ENCODE results near the gene TGM1. TPM values are rescaled to one million over a fixed set of nuclear protein-coding genes. Genes with fewer than 3 reads are reported as not detected.

Gene TGM1
- total and polyA plus RNA-seq, 7 donors, result 0.33 to 2.7 (median 0.89) TPM; not detected in 1

DNA sequence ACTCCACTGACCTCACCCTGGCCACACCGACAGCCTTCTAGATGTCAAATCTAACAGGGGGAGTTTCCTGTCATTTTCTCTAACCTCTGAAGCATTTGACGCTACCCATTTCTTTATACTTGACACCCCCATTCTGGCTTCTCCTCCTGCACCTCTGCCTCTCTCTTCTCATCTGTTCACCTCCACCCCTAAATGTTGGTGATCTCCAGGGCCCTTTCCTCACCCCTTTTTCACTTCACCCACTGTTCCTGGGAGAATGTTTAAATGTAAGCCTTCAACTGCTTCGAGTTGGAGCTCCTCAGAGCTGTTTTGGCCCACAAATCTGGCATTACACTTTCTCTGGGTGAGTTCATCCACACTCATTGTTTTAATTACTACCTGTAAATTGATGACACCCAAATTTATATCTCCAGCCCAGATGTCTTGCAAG lies 8.9 kb upstream of the TGM1 start:
- Histone ChIP-seq H3K4me1 (peaks cover 0 to 10% (median 7%) of the 10 kb centered on the region in 4 donors), H3K4me3 (peak overlapping the region; percentile 75 to 96 (median 82)), H3K9me3 (no peaks in the 10 kb centered on the region), H3K27me3 (no peaks in the 10 kb centered on the region), H3K27ac (peak overlapping the region; percentile 94 to 99 (median 96)), H3K36me3 (peaks cover 0 to 24% (median 0%) of the 10 kb centered on the region in 4 donors)
- DNase-seq, result no peak
- intact Hi-C loops (cut with DNase I), result loop anchor here (1.0 kb wide), 1 partner anchor 29 kb away; no protein-coding TSS in a partner anchor
- 10 to 19% methylated on average over 3 of the region's 3 CpGs for WGBS, 2 donors
- TF ChIP-seq POLR2A (IDR thresholded peaks at IDR 0.05) (peak in 1 of 2 donors; percentile 1), POLR2AphosphoS5 (IDR thresholded peaks at IDR 0.05) (no peak)

DNA sequence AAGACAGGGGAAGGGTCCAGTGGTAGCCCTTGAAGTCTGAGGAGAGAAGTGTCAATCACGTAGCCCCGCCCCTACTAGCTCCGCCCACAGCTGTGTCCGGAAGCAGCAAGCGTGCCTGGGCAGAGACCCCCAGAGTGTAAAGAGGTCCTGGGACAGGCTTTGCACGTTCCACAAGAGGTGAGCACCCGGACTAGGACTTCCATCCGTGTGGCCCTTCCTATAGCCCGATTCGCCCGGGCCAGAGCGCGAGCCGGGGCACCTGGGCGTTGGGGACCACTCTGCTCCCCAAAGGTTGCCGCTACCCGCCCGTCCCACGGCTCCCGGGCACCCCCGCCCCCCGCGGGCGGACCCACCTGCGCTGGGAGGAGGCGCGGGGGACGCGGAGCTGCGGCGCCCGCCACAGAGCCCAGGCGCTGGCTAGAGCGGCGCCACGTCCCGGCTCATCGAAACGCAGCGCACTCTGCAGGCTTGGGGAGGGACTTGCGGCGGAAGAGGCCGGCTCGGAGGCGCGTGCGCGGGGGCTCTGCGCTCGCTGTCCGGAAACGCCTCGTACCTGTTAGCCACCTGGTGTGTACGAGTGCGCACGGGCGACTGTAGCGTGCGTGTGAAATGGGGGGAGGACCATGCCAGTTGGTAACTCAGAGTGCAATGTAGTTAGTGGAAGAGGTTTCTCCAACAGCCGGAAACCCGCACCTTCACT lies 8.3 kb upstream of the TGM1 start, which contains the start of gene RABGGTA:
RABGGTA (minus strand) TSS at position 464 of the 700 bp plus-strand sequence. CDS start 482 bp downstream, outside the sequence.
- Histone ChIP-seq H3K27me3 (no peaks in the 10 kb centered on the region), H3K9me3 (no peaks in the 10 kb centered on the region), H3K27ac (peak within 1 kb of the TSS; percentile 94 to 99 (median 96)), H3K4me1 (peaks cover 0 to 10% (median 7%) of the 10 kb centered on the region in 4 donors), H3K36me3 (peaks cover 0 to 29% (median 0%) of the 10 kb centered on the region in 4 donors), H3K4me3 (peak within 1 kb of the TSS; percentile 75 to 96 (median 82))
- DNase-seq, result peak; percentile 91
- WGBS, 2 donors, result 0 to 1% methylated on average over 61 of the region's 61 CpGs
- TF ChIP-seq CTCF (IDR thresholded peaks at IDR 0.05) (peak; percentile 33 to 78 (median 43)), POLR2AphosphoS5 (IDR thresholded peaks at IDR 0.05) (peak; percentile 23 to 73 (median 60)), POLR2A (IDR thresholded peaks at IDR 0.05) (peak; percentile 15 to 31), EP300 (IDR thresholded peaks at IDR 0.05) (no peak)
- intact Hi-C loops (cut with DNase I), result loop anchor here (1.0 kb wide), 1 partner anchor 28 kb away; no protein-coding TSS in a partner anchor

DNA sequence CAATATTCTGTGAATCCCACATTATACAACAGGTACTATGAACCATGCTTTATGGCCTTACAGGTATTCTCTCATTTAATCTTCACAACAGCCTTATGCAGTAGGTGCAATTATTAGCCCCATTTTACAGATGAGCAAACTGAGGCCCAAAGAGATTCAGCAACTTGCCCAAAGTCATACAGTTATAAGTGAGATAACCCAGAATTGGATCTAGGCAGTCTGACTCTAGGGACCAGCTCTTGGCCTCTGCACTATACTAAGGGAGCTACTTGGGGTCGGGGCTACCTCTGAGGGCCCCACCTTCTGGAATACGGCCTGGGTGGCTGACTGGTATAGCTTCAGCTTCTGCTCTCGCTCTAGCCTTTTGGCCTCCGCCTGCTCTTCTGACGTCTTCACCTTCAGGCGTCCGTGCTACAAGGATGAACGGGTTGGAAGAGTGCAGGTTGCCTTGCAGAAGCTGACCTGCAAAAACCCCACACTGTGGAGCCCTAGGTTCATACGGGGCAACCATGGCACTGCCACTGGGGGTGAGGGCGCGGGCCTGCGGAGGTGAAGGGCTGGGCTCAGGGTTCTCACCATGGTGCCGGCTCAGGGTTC lies 7.7 kb upstream of the TGM1 start:
- intact Hi-C loops (cut with DNase I), result loop anchor here (1.0 kb wide), 1 partner anchor 27 kb away; no protein-coding TSS in a partner anchor
- TF ChIP-seq POLR2A (IDR thresholded peaks at IDR 0.05), result no peak
- TF ChIP-seq CTCF (IDR thresholded peaks at IDR 0.05), result no peak
- TF ChIP-seq POLR2AphosphoS5 (IDR thresholded peaks at IDR 0.05), result no peak
- no peak for TF ChIP-seq EP300 (IDR thresholded peaks at IDR 0.05)
- peak overlapping the region; percentile 75 to 96 (median 82) for H3K4me3 ChIP-seq
- H3K27me3 ChIP-seq, result no peaks in the 10 kb centered on the region
- no peaks in the 10 kb centered on the region for H3K9me3 ChIP-seq
- peaks cover 0 to 36% (median 0%) of the 10 kb centered on the region in 4 donors for H3K36me3 ChIP-seq
- WGBS, 2 donors, result 6 to 14% methylated on average over 13 of the region's 13 CpGs
- H3K4me1 ChIP-seq, result peaks cover 0 to 10% (median 7%) of the 10 kb centered on the region in 4 donors
- peak overlapping the region; percentile 94 to 99 (median 96) for H3K27ac ChIP-seq
- DNase-seq, result no peak

- DNase-seq, result no peak
- WGBS, 2 donors, result 96 to 97% methylated on average over 14 of the region's 14 CpGs
- H3K27me3 ChIP-seq, result no peaks in the 10 kb centered on the region
- H3K36me3 ChIP-seq, result peaks cover 0 to 39% (median 0%) of the 10 kb centered on the region in 4 donors
- H3K4me1 ChIP-seq, result peaks cover 0 to 10% (median 7%) of the 10 kb centered on the region in 4 donors
- no peak overlapping the region for H3K4me3 ChIP-seq
- H3K27ac ChIP-seq, result no peak overlapping the region
- no peak for TF ChIP-seq EP300 (IDR thresholded peaks at IDR 0.05)
- TF ChIP-seq POLR2AphosphoS5 (IDR thresholded peaks at IDR 0.05), result no peak
- no peak for TF ChIP-seq POLR2A (IDR thresholded peaks at IDR 0.05)
- TF ChIP-seq CTCF (IDR thresholded peaks at IDR 0.05), result no peak
- intact Hi-C loops (cut with DNase I), result no loop called here
- H3K9me3 ChIP-seq, result no peaks in the 10 kb centered on the region
These were observed 7.0 kb upstream of the TGM1 start for GRCh38 chr14:24269910-24270536.

Measured in sigmoid colon (tissue), 7 donors.